Heart right ventricle (tissue), 16 donors: ENCODE measurements around the gene RARB. TPM values are rescaled to one million over a fixed set of nuclear protein-coding genes. Genes with fewer than 3 reads are reported as not detected.

ENCODE experiments used
- ATAC-seq, 8 donors: fragments of 200-7000 bp; cut with Tn5 transposase; one replicate each; pipeline ENCODE4 v1.9.1; 2020; ENCODE audit warnings: mild to moderate bottlenecking in 8 of 8, moderate library complexity in 8 of 8, moderate number of reproducible peaks in 1 of 8
- DNase-seq, 2 donors: peaks; one replicate each; pipeline ENCODE4 v3.0.0-alpha.2; 2020
- H3K27ac ChIP-seq, 10 donors: fragments of 200-600 bp; sonication (generic) in 2 of 10; one replicate each; pipeline versions ENCODE4 v1.5.0 to v1.8.0; 2020 to 2022; ENCODE audit warnings: mild to moderate bottlenecking in 3 of 10
- H3K27me3 ChIP-seq, 7 donors: fragments of 200-600 bp; one replicate each; pipeline ENCODE4 v1.8.0; 2021 to 2022; ENCODE audit warnings: mild to moderate bottlenecking in 2 of 7
- H3K36me3 ChIP-seq, 9 donors: fragments of 200-600 bp; sonication (generic) in 1 of 9; one replicate each; pipeline versions ENCODE4 v1.5.0 to v1.8.0; 2020 to 2022; ENCODE audit warnings: mild to moderate bottlenecking in 2 of 9
- H3K4me1 ChIP-seq, 9 donors: fragments of 200-600 bp; sonication (generic) in 1 of 9; one replicate each; pipeline versions ENCODE4 v1.5.0 to v1.8.0; 2020 to 2022; ENCODE audit warnings: mild to moderate bottlenecking in 4 of 9
- H3K4me3 ChIP-seq, 10 donors: fragments of 200-600 bp; sonication (generic) in 2 of 10; one replicate each; pipeline versions ENCODE4 v1.5.0 to v1.8.0; 2020 to 2022; ENCODE audit warnings: mild to moderate bottlenecking in 7 of 10, moderate library complexity in 2 of 10
- H3K9me3 ChIP-seq, 11 donors: fragments of 200-600 bp in 10 of 11; sonication (generic) in 2 of 11; one replicate each; pipeline versions ENCODE4 v1.5.0 to v1.8.0; 2013 to 2022; ENCODE audit warnings: mild to moderate bottlenecking in 2 of 11, control low read depth in 1 of 11, moderate library complexity in 1 of 11
- CTCF ChIP-seq, 9 donors: fragments of 200-600 bp; sonication (generic) in 2 of 9; IDR thresholded peaks; one replicate each; pipeline versions ENCODE4 v1.5.0 to v1.8.0; 2021 to 2022; ENCODE audit warnings: antibody characterized with exemption in 9 of 9, mild to moderate bottlenecking in 5 of 9, moderate library complexity in 1 of 9
- WGBS, 2 donors: extraction: QIAGEN DNeasy Blood & Tissue Kit; methylation state at CpG; one replicate each; pipeline ENCODE4 v1.1.7; 2013; ENCODE audit warnings: inconsistent platforms in 1 of 2; 5-methylcytosine and 5-hydroxymethylcytosine counted together
- intact Hi-C, 10 donors: fragments of 100-400 bp; cut with DNase I; formaldehyde crosslinking; loops; one replicate each; pipeline versions ENCODE4 v1.11.1 to v1.14.2; 2022
- polyA plus RNA-seq, 2 donors: library from polyadenylated mRNA; stranded (reverse); fragments of 200-250 nt; gene quantifications; one replicate each; pipeline ENCODE4 v1.2.3, GENCODE V29; 2013
- total RNA-seq, 10 donors: library from RNA; stranded (reverse); fragmentation: NEBNext Ultra II Directional in 3 of 10; extraction: Animal tissue kit (Norgen Biotek cat#: 25700) in 3 of 10; gene quantifications; one replicate each; pipeline versions ENCODE4 v1.2.1 to v1.2.4, GENCODE V29; 2021 to 2023
- donor health status: Arrhythmogenic right ventricular cardiomyopathy.
- donor health status: ischemic (EF 13 %, LVEDD 7.1; RV severe dilation, severe dysfunction).
- donor health status: healthy with polysubstance abuse.
- donor health status: DM: no; HTN: yes; CAD: no.
- donor health status: DM: no; HTN: no; CAD: no.
- donor health status: ischemic (EF 25% LVEDD 6.9; RV normal size, moderate dysfunction).
- donor health status: ischemic (EF 25% LVEDD 5.7; RV mildly dilated, moderate dysfunction).
- donor health status: healthy.
- donor health status: DM: yes; HTN: yes; CAD: no.
- donor health status: Ischemic cardiomyopathy.
- donor health status: ischemic (EF 35%, LVEDD 5.7; RV mildly dilated, moderate dysfunction).
- donor health status: nonischemic (EF 11% LVEDD 7.7; RV severe dilation, severe dysfunction).
- donor health status: DM: yes; HTN: yes; CAD: no.
- donor health status: PGD.
- donor health status: ischemic (EF 29% LVEDD 5.4; RV normal size, mild dysfunction).
- donor health status: nonischemic (EF 23%, LVEDD 6.1; RV moderate dilation, normal function).

RARB gene
- total and polyA plus RNA-seq, 12 donors: 3.6 to 23.2 (median 17.8) TPM

GRCh38 chr3:25587526-25587925, 159.5 kb downstream of the RARB start:
- no peak overlapping the region for H3K4me3 ChIP-seq
- TF ChIP-seq CTCF (IDR thresholded peaks at IDR 0.05): no peak
- peak overlapping the region in 2 of 10 donors; percentile 12 to 64 for H3K27ac ChIP-seq
- no peak for ATAC-seq
- intact Hi-C loops: loop anchor here in 2 of 10 donors (10.0 kb wide), 2 partner anchors 283 to 633 kb away; no protein-coding TSS in a partner anchor
- peaks cover 0 to 8% (median under 1%) of the 10 kb centered on the region in 9 donors for H3K36me3 ChIP-seq
- peaks cover 0 to under 1% (median 0%) of the 10 kb centered on the region in 11 donors for H3K9me3 ChIP-seq
- no peak for DNase-seq
- WGBS, 2 donors: 60 to 67% methylated on average over 5 of the region's 5 CpGs
- peaks cover 5 to 49% (median 35%) of the 10 kb centered on the region in 9 donors for H3K4me1 ChIP-seq
- H3K27me3 ChIP-seq: no peaks in the 10 kb centered on the region

GRCh38 chr3:25587975-25588374, 159.9 kb downstream of the RARB start:
- Histone ChIP-seq H3K27ac (peak overlapping the region in 1 of 10 donors; percentile 64), H3K27me3 (no peaks in the 10 kb centered on the region), H3K4me3 (no peak overlapping the region), H3K4me1 (peaks cover 5 to 53% (median 40%) of the 10 kb centered on the region in 9 donors), H3K36me3 (peaks cover 0 to 4% (median 0%) of the 10 kb centered on the region in 9 donors), H3K9me3 (no peaks in the 10 kb centered on the region)
- DNase-seq (no peak), ATAC-seq (no peak)
- intact Hi-C loops: loop anchor here in 2 of 10 donors (10.0 kb wide), 2 partner anchors 283 to 633 kb away; no protein-coding TSS in a partner anchor
- TF ChIP-seq CTCF (IDR thresholded peaks at IDR 0.05): no peak
- WGBS, 2 donors: 99 to 100% methylated on average over 2 of the region's 2 CpGs

- H3K4me3 ChIP-seq: no peak overlapping the region
- no peaks in the 10 kb centered on the region for H3K9me3 ChIP-seq
- peak overlapping the region in 8 of 10 donors; percentile 20 to 80 (median 69) for H3K27ac ChIP-seq
- peaks cover 5 to 59% (median 46%) of the 10 kb centered on the region in 9 donors for H3K4me1 ChIP-seq
- ATAC-seq: no peak
- WGBS, 2 donors: 65 to 79% methylated on average over 8 of the region's 8 CpGs
- intact Hi-C loops: loop anchor here in 2 of 10 donors (10.0 kb wide), 2 partner anchors 284 to 634 kb away; no protein-coding TSS in a partner anchor
- H3K36me3 ChIP-seq: peaks cover 0 to 4% (median 0%) of the 10 kb centered on the region in 9 donors
- no peak for DNase-seq
- H3K27me3 ChIP-seq: no peaks in the 10 kb centered on the region
- no peak for TF ChIP-seq CTCF (IDR thresholded peaks at IDR 0.05)
These were observed 160.5 kb downstream of the RARB start for GRCh38 chr3:25588441-25589103.

- peaks cover 5 to 65% (median 51%) of the 10 kb centered on the region in 9 donors for H3K4me1 ChIP-seq
- 71 to 79% methylated on average over 4 of the region's 4 CpGs for WGBS, 2 donors
- no peak for TF ChIP-seq CTCF (IDR thresholded peaks at IDR 0.05)
- H3K9me3 ChIP-seq: no peaks in the 10 kb centered on the region
- H3K27me3 ChIP-seq: no peaks in the 10 kb centered on the region
- ATAC-seq (no peak), DNase-seq (no peak)
- H3K4me3 ChIP-seq: no peak overlapping the region
- peaks cover 0 to under 1% (median 0%) of the 10 kb centered on the region in 9 donors for H3K36me3 ChIP-seq
- H3K27ac ChIP-seq: peak overlapping the region; percentile 20 to 80 (median 71)
- intact Hi-C loops: loop anchor here in 2 of 10 donors (10.0 kb wide), 2 partner anchors 284 to 634 kb away; no protein-coding TSS in a partner anchor
These were observed 161.2 kb downstream of the RARB start for GRCh38 chr3:25589104-25589782.
